CD4-positive, alpha-beta T cell (primary cell): ENCODE data around the gene WDR46. TPM values are rescaled to one million over a fixed set of nuclear protein-coding genes. Genes with fewer than 3 reads are reported as not detected.
"Not testable (repeated sequence)": the region's sequence is repeated elsewhere in the genome, so short reads cannot be mapped to it uniquely, and the experiment has no call there.

Experiments
- ATAC-seq: fragments of 200-7000 bp; cut with Tn5 transposase; one replicate; pipeline ENCODE4 v1.10.0; 2022; ENCODE audit warnings: mild to moderate bottlenecking; ENCODE audit not compliant: poor library complexity
- CTCF ChIA-PET: fragments of 350-600 bp; sonication (Branson Sonifier 250); formaldehyde crosslinking; loops from one replicate; lab custom pipeline; 2021; ENCODE audit warnings: antibody characterized with exemption, inconsistent platforms; lab: Charles Lee
- POLR2A ChIA-PET: fragments of 350-600 bp; sonication (Branson Sonifier 250); formaldehyde crosslinking; loops from one replicate; lab custom pipeline; 2021; ENCODE audit warnings: antibody characterized with exemption, inconsistent platforms; lab: Charles Lee
- DNase-seq, 14 experiments: peaks; one replicate each; pipeline ENCODE4 v3.0.0-alpha.2; 2013 to 2020; ENCODE audit warnings: mixed read lengths in 2 of 14
- H3K27ac ChIP-seq, 2 donors: one replicate each; pipeline versions ENCODE4 v1.5.1 to v1.7.0; 2013; ENCODE audit warnings: low read length in 2 of 2, low read depth in 1 of 2, mild to moderate bottlenecking in 1 of 2
- H3K27me3 ChIP-seq, 2 experiments: 1 replicate in 1 of 2; 2 replicates in 1 of 2; pipeline versions ENCODE4 v1.6.1 to v1.7.0; 2013; ENCODE audit warnings: low read length in 2 of 2, control low read depth in 1 of 2, mild to moderate bottlenecking in 1 of 2, moderate library complexity in 1 of 2; ENCODE audit not compliant: insufficient read depth in 2 of 2, control insufficient read depth in 1 of 2
- H3K36me3 ChIP-seq: one replicate; pipeline ENCODE4 v1.6.1; 2013; ENCODE audit warnings: low read length, control low read depth; ENCODE audit not compliant: insufficient read depth
- H3K4me1 ChIP-seq: one replicate; pipeline ENCODE4 v1.6.1; 2013; ENCODE audit warnings: low read length, control low read depth; ENCODE audit not compliant: insufficient read depth
- H3K4me3 ChIP-seq: one replicate; pipeline ENCODE4 v1.5.1; 2013; ENCODE audit warnings: mild to moderate bottlenecking, low read length, moderate library complexity
- H3K9me3 ChIP-seq, 2 experiments: 1 replicate in 1 of 2; 2 replicates in 1 of 2; pipeline versions ENCODE4 v1.6.1 to v1.7.0; 2013; ENCODE audit warnings: low read length in 2 of 2, mild to moderate bottlenecking in 2 of 2, control low read depth in 1 of 2, moderate library complexity in 1 of 2; ENCODE audit not compliant: control insufficient read depth in 1 of 2, insufficient read depth in 1 of 2
- H3K27ac Mint-ChIP-seq: one replicate; pipeline ENCODE4 v1.8.0; 2020; ENCODE audit warnings: mixed read lengths
- H3K27me3 Mint-ChIP-seq: one replicate; pipeline ENCODE4 v1.8.0; 2021; ENCODE audit warnings: mixed read lengths
- H3K36me3 Mint-ChIP-seq: one replicate; pipeline ENCODE4 v1.8.0; 2021; ENCODE audit warnings: low read depth, mixed read lengths
- H3K4me1 Mint-ChIP-seq: one replicate; pipeline ENCODE4 v1.8.0; 2021; ENCODE audit warnings: low read depth, mixed read lengths
- H3K4me3 Mint-ChIP-seq: one replicate; pipeline ENCODE4 v1.8.0; 2020; ENCODE audit warnings: mild to moderate bottlenecking, mixed read lengths
- H3K9me3 Mint-ChIP-seq: one replicate; pipeline ENCODE4 v1.8.0; 2020; ENCODE audit warnings: mixed read lengths
- CTCF ChIP-seq: fragments of 200-600 bp; IDR thresholded peaks from one replicate; pipeline ENCODE4 v1.8.0; 2022; ENCODE audit warnings: antibody characterized with exemption, mild to moderate bottlenecking
- intact Hi-C, 2 experiments: fragments of 100-400 bp; cut with DNase I in 1 of 2; cut with micrococcal nuclease in 1 of 2; formaldehyde crosslinking; loops; one replicate each; pipeline versions ENCODE4 v1.15.1 to v1.9.0; 2023 to 2025; cut with DNase I, micrococcal nuclease
- total RNA-seq, 174 experiments: library from RNA in 2 of 174; stranded (reverse) in 2 of 174; gene quantifications; one replicate each; pipeline ENCODE4 v1.2.3 and lab custom pipeline; 2021 to 2026

Gene WDR46
- total RNA-seq, 2 experiments from 2014 or later = 13.6 to 15.8 TPM

- ChIA-PET POLR2A (interaction anchor here (0.7 to 5.0 kb wide), 17 partner anchors 7 to 1599 kb away, joined by 3 to 105 read pairs (median 5); partner anchors contain the start of genes B3GALT4, RGL2, RPS18 and TAF11), CTCF (interaction anchor here (0.6 to 2.1 kb wide), 5 partner anchors 11 to 321 kb away, joined by 3 to 14 read pairs (median 4); partner anchors contain the start of genes B3GALT4, RPS18 and VPS52)
- Mint-ChIP-seq H3K27me3 (no peaks in the 10 kb centered on the region), H3K36me3 (peaks cover 69% of the 10 kb centered on the region), H3K4me1 (peaks cover 45% of the 10 kb centered on the region), H3K27ac (peak overlapping the region; percentile 83), H3K9me3 (no peaks in the 10 kb centered on the region), H3K4me3 (peak overlapping the region; percentile 97)
- peak overlapping the region; percentile 71 to 83 for H3K27ac ChIP-seq
- TF ChIP-seq CTCF = no peak
- ATAC-seq = no peak
- H3K9me3 ChIP-seq = no peaks in the 10 kb centered on the region
- peak overlapping the region; percentile 80 for H3K4me3 ChIP-seq
- DNase-seq = no peak
- no peaks in the 10 kb centered on the region for H3K27me3 ChIP-seq
- H3K36me3 ChIP-seq = peaks cover 67% of the 10 kb centered on the region
- intact Hi-C loops = no loop called here
- H3K4me1 ChIP-seq = peaks cover 39% of the 10 kb centered on the region
Measured at GRCh38 chr6:33288141-33288920, 708 bp downstream of the WDR46 start.

- TF ChIP-seq CTCF = no peak
- ChIA-PET CTCF (interaction anchor here (1.2 kb wide), 1 partner anchor 38 kb away, joined by 4 read pairs; no protein-coding TSS in a partner anchor), POLR2A (interaction anchor here (0.9 to 5.0 kb wide), 6 partner anchors 10 to 57 kb away, joined by 3 to 105 read pairs (median 55); partner anchors contain the start of genes B3GALT4, RGL2, RPS18 and VPS52)
- Histone ChIP-seq H3K36me3 (peaks cover 62% of the 10 kb centered on the region), H3K4me3 (no peak overlapping the region), H3K27me3 (no peaks in the 10 kb centered on the region), H3K4me1 (peaks cover 39% of the 10 kb centered on the region), H3K9me3 (no peaks in the 10 kb centered on the region), H3K27ac (no peak overlapping the region)
- DNase-seq (no peak), ATAC-seq (no peak)
- Mint-ChIP-seq H3K27me3 (no peaks in the 10 kb centered on the region), H3K9me3 (no peaks in the 10 kb centered on the region), H3K36me3 (peaks cover 69% of the 10 kb centered on the region), H3K4me3 (peak overlapping the region; percentile 97), H3K27ac (peak overlapping the region; percentile 73), H3K4me1 (peaks cover 45% of the 10 kb centered on the region)
- intact Hi-C loops = no loop called here
Measured at GRCh38 chr6:33286946-33287914, 1.8 kb downstream of the WDR46 start.

- peaks cover 66% of the 10 kb centered on the region for H3K36me3 Mint-ChIP-seq
- DNase-seq, H3K4me3 ChIP-seq, H3K27me3 Mint-ChIP-seq, H3K27ac Mint-ChIP-seq, H3K4me3 Mint-ChIP-seq, intact Hi-C loops, CTCF ChIA-PET, H3K9me3 Mint-ChIP-seq, H3K27me3 ChIP-seq, H3K9me3 ChIP-seq, ATAC-seq, H3K27ac ChIP-seq: not testable (repeated sequence)
- POLR2A ChIA-PET = interaction anchor here (1.3 kb wide), 1 partner anchor 60 kb away, joined by 3 read pairs; no protein-coding TSS in a partner anchor
- Histone ChIP-seq H3K4me1 (peaks cover 34% of the 10 kb centered on the region), H3K36me3 (peaks cover 60% of the 10 kb centered on the region)
- H3K4me1 Mint-ChIP-seq = peaks cover 34% of the 10 kb centered on the region
Measured at GRCh38 chr6:33285214-33285613, 3.8 kb downstream of the WDR46 start.
